Liver (tissue), 3 donors: ENCODE data around the gene SRGAP3.

Experiments
- ATF3 ChIP-seq: IDR thresholded peaks from 2 replicates; pipeline ENCODE4 v1.6.1; 2016; ENCODE audit warnings: antibody characterized with exemption
- CTCF ChIP-seq: fragments of 150-350 bp; IDR thresholded peaks from 2 replicates; pipeline ENCODE4 v1.5.1; 2017; ENCODE audit warnings: improper control_type of control experiment, low read depth, low read length; ENCODE audit not compliant: missing input control
- JUND ChIP-seq, 2 donors: IDR thresholded peaks; 2 replicates each; pipeline ENCODE4 v1.6.1; 2016; ENCODE audit warnings: antibody characterized with exemption in 2 of 2
- MAX ChIP-seq: IDR thresholded peaks from 2 replicates; pipeline ENCODE4 v1.6.1; 2016; ENCODE audit warnings: antibody characterized with exemption
- NR2F2 ChIP-seq: IDR thresholded peaks from 2 replicates; pipeline ENCODE4 v1.6.1; 2016; ENCODE audit warnings: antibody characterized with exemption
- RAD21 ChIP-seq, 2 donors: IDR thresholded peaks; 2 replicates each; pipeline ENCODE4 v1.6.1; 2016; ENCODE audit warnings: antibody characterized with exemption in 2 of 2, mild to moderate bottlenecking in 2 of 2
- SP1 ChIP-seq: IDR thresholded peaks from 2 replicates; pipeline ENCODE4 v1.6.1; 2018; ENCODE audit warnings: antibody characterized with exemption, mild to moderate bottlenecking
- TAF1 ChIP-seq: conservative IDR thresholded peaks from 2 replicates; pipeline ENCODE4 v1.6.1; 2016; ENCODE audit warnings: antibody characterized with exemption, mild to moderate bottlenecking
- YY1 ChIP-seq: IDR thresholded peaks from 2 replicates; pipeline ENCODE4 v1.6.1; 2016; ENCODE audit warnings: antibody characterized with exemption, mild to moderate bottlenecking
- donor health status: healthy.
- donor health status: healthy.

GRCh38 chr3:9116336-9116735, 133.1 kb downstream of the SRGAP3 start:
- TF ChIP-seq MAX (no peak), CTCF (no peak), TAF1 (no peak), RAD21 (IDR thresholded peaks at IDR 0.05) (no peak), SP1 (no peak), ATF3 (no peak), JUND (IDR thresholded peaks at IDR 0.05) (no peak), YY1 (no peak), NR2F2 (no peak)
